SHP77 treated with DMSO at 0.1 percent for 48 hours (cell line): ENCODE data around the gene MAVS.

Experiments
- DNase-seq: peaks from one replicate; lab custom pipeline; 2025; lab: John Stamatoyannopoulos, UW

The MAVS gene

DNA sequence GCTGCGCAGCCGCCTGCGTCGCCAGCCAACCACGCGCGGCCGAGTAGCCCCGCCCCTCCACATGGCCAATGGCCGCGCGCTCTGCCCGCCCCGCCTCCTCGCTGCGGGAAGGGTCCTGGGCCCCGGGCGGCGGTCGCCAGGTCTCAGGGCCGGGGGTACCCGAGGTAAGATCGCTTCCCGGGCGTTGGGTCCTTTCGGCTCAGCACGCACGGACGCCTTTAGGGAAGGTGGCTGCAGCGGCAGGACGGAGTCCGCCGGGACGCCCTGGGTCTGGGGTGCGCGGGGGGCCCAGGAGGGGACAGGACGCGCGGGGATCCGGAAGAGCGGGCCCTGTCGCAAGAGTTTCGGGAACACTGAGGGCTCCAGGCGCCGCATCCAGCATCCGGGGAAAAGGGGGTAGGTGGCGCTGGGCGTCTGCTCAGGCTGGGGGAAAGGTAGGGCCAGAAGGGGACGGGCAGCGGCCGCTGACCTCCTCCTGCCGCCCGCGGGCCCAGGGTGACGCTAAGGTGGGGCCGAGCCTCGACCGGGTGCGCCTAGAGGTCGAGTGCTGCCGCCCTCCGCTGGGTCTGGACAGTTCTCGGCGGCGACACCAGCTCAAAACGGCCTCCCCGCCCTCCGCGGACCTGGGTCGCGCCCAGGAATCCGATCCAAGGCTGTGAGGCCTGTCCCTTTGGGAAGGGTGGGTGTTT is at the start of gene MAVS:
Gene MAVS, plus strand, starts transcription at position 95 of the 689 bp plus-strand sequence. CDS start 7,791 bp downstream, outside the sequence.
- peak; percentile 75 for DNase-seq

DNA sequence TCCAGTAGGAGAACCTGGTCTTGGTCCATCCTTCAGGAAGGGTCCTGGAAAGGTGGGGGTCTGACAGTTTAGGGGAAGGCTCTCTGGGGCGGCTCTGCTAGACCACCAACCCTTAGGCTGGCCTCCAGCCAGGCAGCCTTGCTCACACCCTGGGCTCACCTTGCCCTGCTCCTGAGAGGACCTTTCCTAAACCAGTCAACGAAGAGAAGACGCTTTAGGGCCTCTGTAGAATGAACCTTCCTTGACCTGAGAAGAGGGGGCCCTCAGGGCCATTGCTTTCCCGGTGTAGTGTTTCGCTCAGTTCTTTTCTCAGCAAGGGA is 49.4 kb upstream of the MAVS start:
- DNase-seq = no peak

DNA sequence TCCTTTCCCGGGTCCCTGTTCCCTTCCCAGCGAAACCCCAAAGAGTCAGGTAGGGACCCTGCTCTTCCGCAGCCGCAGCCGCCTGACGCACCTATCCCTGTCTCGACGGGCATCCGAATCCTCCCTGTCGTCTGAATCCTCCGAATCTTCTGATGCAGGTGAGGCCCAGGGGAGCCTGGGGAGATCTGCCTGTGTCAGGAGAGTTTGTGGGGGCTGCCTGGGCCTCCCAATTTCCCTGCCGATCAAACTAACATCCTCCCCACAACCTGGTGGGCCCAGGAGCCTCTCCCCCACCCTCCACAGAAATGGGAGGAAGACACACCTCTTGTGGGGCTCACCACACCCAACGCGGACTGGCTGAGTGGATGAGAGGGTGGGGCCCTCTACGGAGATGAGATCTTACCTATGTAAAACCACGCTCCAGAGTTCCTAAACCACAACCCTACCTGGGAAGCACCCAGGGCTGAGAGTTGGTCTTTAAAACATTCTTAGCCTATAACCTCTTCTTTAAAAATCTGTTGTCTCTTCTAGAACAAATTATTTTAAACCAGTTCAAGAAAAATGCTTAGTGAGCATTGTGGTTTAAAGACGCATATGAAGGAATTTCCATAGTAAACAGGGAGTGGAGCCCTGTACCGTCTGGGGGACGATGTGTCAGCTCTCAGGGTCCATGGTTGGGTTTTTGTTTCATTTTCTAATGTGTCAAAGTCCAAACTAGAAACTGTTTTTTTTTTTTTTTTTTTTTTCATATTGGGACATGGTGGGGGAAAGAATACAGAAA is 48.9 kb upstream of the MAVS start:
- DNase-seq = no peak

DNA sequence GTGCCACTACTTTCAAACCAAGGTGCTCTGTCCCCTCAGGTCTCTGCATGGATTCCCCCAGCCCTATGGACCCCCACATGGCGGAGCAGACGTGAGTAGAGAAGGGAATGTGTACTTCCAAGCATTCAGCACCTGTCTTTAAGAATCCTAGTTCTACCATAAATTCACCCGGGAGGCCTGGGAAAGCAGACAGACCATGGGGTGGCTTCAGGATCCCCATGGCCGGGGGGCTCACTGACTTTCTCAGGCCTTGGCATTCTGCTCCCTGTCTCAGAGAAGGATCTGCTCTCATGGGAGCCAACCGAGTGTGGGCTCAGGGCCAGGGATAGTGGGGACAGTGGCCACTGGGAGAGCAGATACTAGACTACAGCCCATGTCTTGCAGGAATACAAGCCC is 48.3 kb upstream of the MAVS start:
- no peak for DNase-seq

DNA sequence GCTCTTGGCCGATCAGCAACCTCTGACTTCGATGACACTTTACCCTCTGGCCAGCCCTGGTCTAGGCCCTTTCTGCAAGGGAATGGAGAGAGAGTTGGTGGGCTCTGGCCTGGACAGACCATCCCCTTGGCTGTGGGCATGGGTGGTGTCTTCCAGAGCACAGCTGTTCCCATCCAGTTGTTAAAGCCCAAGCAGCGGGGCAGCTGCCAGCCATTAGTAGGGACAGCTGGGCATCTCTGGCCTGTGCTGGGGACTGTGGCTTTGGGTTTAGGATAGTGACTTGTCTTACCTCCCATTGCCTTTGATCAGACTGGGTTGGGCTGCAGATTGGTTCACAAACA is 47.8 kb upstream of the MAVS start:
- DNase-seq = no peak

DNA sequence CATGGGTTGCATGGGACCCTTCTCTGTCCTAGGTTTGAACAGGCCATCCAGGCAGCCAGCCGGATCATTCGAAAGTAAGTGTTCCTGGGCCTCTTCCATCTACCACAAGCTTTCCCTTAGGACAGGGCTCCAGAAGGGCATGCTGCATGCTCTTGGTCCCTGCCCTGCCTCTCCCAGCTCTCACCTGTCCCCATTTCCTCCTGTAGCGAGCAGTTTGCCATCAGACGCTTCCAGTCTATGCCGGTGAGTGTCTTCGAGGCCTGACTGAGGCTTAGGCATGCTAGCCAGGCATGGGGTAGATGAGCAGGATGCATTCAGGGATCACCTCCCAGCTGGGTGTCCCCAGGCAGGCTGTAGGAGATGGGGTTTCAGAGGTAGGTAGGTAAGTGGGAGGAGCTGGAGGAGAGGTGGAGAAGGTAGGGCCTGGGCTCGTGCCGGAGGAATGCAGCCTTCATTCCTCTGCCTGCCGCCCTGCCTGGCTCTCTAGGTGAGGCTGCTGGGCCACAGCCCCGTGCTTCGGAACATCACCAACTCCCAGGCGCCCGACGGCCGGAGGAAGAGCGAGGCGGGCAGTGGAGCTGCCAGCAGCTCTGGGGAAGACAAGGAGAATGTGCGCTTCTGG is 46.3 kb upstream of the MAVS start:
- DNase-seq = no peak

DNA sequence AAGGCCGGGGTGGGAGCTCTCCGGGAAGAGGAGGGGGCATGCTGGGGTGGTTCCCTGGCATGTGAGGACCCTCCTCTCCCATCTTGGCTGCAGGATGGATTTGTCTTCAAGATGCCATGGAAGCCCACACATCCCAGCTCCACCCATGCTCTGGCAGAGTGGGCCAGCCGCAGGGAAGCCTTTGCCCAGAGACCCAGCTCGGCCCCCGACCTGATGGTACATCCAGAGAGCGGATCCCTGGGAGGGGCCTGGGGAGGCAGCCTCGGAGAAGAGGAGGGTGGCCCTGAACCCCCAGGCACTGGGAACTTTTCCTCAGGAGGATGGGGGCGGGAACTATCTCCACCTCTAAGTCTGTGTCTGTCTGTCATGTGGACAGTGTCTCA is 45.8 kb upstream of the MAVS start:
- no peak for DNase-seq

DNA sequence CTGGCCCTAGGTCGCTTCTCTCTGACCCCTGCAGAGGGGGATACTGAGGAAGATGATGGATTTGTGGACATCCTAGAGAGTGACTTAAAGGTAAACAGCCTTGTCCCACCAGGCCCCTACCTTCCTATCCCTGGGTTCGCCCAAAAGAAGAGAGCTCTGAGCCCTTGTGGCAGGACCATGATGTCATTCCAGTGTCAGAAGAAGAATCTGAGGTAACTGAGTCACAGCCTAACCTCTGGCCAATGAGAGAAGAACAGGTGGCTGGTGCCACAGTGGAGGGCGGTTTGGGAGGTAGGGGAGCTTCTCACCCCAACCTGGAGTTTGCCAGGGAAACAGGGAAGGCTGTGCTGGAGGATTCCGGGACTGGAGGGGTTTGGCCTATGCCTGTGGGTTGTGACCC is 45.3 kb upstream of the MAVS start:
- DNase-seq = no peak

DNA sequence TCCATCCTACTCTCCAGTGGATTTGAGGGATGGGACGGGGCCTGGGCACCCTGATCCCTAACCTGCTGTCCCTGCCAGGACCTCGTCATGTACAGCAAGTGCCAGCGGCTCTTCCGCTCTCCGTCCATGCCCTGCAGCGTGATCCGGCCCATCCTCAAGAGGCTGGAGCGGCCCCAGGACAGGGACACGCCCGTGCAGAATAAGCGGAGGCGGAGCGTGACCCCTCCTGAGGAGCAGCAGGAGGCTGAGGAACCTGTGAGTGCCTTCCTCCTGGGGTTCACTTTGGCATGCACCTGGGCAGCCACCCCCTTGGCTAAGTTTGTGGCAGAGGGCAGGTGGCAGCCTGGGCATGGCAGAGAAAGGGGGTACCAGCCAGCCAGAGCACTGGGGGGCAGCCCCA is 44.8 kb upstream of the MAVS start:
- no peak for DNase-seq

DNA sequence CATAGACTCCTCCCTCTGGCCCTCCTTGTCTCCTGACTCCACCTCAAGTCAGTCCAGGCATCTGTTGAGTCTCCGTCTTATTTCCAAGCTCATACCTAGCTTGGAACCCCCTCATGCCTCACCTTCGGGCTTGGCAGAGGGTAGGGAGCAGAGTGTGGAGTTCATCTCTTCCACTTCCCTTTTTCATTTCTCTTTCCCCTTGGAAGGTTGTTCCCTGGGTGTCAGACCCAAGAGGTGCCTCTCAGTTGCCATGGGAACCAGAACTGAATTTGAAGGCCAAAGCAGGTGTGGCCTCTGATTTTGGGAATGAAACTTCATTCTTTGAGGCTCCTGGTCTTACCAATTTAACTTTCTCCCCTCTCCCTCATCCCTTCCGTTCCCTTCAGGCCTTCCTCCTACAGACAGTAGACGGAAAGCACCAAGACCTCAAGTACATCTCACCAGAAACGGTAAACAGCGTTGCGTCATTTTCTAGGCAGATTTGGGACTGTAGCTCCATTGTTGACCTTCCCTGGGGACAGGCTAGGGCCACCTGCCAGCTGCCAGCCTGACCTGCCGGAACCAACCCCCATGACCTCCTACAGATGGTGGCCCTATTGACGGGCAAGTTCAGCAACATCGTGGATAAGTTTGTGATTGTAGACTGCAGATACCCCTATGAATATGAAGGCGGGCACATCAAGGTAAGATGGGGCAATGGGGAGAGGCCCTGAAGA is 44.0 kb upstream of the MAVS start:
- DNase-seq = no peak

DNA sequence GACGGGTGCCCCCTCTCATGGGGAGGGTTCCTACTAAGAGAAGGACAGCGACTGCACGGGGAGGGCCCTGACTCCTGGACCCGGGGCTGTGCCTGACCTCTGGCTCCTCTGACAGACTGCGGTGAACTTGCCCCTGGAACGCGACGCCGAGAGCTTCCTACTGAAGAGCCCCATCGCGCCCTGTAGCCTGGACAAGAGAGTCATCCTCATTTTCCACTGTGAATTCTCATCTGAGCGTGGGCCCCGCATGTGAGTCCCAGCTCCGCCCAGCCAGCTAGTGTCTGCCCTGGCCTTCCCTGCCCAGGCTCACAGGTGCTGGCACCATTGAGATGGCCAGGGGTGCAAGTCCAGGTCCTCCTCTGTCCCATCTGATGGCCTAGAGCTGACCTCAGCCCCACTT is 43.3 kb upstream of the MAVS start:
- DNase-seq = no peak

DNA sequence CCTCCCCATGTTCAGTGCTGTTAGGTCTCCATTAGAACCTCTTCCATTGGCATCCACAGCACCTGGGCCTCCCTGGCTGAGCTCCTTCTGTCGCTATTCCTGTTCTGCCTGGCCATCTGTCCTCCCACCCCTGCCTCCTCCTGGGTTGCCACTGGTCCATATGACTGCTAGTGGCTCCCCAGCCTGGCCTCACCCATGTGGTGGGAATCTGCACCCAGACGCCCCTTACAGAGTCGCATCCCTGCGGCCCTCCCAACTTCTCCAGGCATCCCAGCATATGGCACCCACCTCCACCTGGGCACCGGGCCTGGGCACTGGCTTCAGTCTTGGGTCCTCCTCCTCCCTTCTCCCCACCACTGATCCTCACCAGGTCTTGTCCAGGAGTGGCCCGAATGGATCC is 42.8 kb upstream of the MAVS start:
- DNase-seq = no peak

DNA sequence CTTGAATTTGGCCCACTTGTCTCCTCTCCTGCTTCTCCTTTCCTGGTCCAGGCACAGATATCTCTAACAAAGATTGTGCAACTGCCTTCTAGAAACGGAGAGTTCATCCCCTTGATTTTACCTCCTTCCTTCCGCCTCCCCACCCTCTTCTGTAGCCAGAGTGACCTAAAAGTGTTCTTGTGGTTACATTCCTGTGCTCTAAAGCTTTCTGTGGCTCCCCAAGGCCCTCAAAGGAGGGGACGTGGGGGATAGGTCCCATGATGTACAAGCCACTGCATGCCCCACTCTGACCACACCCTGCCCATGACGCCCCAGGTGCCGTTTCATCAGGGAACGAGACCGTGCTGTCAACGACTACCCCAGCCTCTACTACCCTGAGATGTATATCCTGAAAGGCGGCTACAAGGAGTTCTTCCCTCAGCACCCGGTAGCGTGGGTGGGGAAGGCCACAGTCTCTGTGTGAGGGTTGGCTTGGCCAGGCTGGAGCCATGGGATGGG is 42.3 kb upstream of the MAVS start:
- no peak for DNase-seq

DNA sequence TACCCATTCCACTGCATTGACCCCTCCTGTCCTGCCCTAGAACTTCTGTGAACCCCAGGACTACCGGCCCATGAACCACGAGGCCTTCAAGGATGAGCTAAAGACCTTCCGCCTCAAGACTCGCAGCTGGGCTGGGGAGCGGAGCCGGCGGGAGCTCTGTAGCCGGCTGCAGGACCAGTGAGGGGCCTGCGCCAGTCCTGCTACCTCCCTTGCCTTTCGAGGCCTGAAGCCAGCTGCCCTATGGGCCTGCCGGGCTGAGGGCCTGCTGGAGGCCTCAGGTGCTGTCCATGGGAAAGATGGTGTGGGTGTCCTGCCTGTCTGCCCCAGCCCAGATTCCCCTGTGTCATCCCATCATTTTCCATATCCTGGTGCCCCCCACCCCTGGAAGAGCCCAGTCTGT is 41.9 kb upstream of the MAVS start:
- DNase-seq = no peak

DNA sequence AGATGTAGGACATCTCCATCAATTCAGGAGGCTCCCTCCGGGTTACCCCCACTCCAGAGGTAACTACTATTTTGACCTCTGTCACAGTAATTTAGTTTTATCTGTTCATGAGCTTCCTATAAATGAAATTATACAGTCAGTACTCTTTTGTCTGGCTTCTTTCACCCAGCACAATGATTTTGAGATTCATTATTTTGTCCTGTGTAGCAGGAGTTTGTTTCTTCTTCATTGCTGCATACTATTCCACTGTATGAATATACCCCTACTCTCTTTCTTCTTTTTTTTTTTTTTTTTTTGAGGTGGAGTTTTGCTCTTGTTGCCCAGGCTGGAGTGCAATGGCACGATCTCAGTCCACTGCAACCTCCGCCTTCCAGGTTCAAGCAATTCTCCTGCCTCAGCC is 38.1 kb upstream of the MAVS start:
- DNase-seq = no peak

DNA sequence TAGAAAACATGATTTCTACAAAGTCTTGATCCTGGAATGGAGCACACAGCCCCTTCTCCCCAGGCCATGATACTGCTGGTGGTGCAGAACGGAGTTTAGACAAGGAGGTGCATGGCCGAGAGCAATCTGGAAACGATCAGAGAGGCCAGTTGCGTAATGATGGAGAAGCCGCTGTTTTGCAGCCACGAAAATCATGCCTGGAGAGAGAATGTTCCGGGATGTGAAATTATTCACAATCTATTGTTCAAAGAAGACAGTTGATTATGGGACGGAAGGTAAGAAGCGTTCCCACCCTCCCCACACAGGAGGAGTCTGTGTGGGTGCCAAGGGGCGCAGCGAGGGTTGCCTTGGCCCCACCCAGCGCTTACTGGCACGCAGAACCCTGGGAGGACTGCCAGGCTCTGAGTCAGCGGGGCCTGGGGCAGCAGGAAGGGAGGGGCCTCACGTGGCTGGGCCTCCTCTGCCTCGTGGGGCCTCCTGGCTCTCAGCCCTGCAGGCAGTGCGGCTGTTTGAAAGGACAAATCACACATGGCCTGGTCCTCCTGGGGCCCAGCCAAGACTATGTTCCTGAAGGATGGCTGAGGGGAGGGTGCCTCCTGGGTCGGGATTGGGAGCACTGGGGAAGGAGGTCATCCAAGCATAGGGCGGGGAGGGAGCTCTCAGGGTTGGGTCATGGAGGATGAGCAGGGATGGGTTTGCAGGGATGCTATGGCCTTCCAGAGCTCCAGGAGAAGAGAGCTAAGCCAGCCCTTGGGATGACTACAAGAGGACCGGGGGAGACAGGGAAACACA is 35.0 kb upstream of the MAVS start:
- DNase-seq = peak; percentile 83

DNA sequence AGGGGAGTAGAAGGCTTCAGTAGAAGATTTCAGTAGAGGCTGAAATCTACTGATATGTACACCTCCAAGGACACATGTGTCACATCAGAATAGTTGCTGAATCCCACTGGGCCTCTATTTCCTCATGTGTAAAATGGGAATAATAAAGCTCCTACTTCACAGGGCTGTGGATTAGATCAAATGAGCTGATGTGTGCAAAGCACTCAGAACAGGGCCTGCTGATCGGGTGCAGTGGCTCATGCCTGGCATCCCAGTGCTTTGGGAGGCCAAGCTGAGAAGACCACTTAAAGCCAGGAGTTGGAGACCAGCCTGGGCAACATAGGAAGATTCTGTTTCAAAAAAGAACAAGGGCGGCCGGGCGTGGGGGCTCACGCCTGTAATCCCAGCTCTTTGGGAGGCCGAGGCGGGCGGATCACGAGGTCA is 34.4 kb upstream of the MAVS start:
- DNase-seq = no peak

DNA sequence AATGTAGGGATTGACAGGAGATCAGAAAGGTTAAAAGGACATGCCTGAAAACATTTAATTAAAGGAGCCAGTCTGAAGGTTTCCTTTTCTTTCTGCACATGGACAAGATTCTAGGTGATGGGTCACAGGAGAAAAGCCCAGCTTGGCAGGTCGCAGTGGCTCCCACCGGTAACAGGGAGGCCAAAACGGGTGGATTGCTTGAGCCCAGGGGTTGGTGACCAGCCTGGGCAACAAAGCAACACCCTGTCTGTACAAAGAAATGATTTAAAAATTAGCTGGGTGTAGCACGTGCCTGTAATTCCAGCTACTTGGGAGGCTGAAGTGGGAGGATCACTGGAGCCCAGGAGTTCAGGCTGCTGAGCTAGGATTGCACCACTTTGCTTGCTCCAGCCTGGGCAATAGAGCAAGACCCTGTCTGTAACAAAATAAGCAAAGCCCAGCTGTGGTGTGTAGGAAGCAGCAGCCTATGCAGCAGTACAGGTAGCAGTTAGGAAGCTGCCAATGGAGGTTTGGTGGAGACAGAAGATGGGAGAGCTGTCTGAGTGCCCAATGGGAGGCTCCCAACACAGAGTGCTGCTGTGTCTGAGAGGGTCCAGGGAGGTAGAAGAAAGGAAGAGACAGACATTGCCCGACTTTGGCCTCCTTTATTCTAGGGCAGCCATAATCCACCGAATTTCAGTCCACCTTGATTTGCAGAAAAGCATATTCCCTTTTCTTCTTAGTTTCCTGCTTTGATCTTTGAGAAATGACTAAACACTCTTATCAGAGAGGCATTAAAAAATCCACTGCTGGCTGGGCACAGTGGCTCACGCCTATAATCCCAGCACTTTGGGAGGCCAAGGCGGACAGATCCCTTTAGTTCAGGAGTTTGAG is 33.4 kb upstream of the MAVS start:
- no peak for DNase-seq

DNA sequence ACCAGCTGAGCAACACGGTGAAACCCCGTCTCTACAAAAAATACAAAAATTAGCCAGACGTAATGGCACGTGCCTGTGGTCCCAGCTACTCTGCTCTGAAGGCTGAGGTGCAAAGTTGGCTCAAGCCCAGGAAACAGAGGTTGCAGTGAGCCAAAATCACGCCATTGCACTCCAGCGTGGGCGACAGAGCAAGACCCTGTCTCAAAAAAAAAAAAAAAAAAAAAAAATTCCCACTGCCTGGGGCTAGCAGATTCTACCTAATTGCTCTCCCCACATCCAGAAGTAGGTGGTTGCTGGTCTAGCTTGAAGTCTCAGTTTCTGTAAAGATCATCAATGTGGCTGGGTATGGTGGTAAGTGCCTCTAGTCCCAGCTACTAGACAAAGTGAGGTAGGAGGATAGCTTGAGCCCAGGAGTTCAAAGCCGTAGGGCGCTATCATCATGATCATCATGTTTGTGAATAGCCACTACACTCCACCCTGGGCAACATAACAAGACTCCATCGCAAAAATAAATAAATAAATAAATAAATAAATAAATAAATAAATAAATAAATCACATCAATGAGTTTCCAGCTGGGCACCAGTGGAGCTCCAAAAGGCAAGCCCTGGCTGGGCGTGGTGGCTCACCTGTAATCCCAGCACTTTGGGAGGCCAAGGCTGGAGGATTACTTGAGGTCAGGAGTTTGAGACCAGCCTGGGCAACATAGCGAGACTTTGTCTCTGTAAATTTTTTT is 32.6 kb upstream of the MAVS start:
- no peak for DNase-seq

DNA sequence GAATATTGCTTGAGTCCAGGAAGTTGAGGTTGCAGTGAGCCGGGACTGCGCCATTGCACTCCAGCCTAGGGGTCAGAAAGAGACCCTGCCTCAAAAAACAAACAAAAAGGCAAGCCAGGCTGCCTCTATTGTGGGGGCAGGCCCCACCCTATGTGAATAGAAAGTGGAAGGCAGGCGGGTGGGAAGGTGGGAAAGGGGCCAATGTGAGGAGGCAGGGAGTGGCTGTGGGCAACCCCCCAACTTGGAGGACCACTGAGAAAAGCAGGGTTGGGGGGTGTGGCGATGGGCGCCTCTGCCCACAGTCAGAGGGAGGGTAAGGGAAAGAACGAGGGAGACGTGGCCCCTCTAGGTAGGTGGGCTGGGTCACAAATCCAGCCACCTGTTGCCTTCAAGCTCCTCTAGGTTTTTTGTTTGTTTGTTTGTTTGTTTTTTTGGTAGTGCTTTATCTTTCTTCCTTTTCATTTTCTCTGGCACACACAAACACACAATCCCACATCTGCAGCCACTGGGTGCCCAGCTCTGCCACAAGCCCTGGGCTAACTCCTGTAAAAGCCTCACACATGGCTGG is 31.6 kb upstream of the MAVS start:
- DNase-seq = no peak
